GM21390 (cell line): ENCODE measurements around the gene OCIAD2.
"Not testable (repeated sequence)": the region's sequence is repeated elsewhere in the genome, so short reads cannot be mapped to it uniquely, and the experiment has no call there.

Experiments used
- ATAC-seq: cut with Tn5 transposase; IDR thresholded peaks from one replicate; pipeline ENCODE4 v1.9.1; 2021; ENCODE audit not compliant: unreplicated experiment

OCIAD2 gene

DNA sequence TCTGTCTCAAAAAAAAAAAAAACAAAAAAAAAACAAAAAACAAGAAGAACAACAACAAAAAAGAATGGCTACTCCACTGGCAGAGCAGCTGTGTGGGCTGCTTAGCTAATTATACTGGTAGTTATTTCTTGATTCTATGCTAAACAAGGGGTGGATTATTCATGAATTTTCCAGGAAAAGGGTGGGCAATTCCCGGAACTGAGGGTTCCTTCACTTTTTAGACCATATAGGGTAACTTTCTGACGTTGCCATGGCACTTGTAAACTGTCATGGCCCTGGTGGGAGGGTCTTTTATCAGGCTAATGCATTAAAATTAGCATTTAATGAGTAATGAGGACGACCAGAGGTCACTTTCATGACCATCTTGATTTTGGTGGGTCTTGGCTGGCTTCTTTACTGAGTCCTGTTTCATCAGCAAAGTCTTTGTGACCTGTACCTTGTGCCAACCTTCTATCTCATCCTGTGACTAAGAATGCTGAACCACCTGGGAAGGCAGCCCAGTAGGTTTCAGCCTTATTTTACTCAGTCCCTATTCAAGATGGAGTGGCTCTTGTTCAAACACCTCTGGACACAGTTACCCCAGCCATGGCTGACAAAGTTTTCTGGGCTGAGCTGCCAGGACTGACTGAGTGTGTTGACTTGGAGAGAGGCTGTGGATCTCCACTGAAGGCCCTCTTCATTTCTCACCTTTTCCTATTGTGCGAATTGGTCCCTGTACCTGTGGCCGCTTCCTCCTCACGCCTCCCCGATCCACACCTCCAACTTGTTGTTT is 1.3 kb upstream of the OCIAD2 start:
- ATAC-seq: no peak

DNA sequence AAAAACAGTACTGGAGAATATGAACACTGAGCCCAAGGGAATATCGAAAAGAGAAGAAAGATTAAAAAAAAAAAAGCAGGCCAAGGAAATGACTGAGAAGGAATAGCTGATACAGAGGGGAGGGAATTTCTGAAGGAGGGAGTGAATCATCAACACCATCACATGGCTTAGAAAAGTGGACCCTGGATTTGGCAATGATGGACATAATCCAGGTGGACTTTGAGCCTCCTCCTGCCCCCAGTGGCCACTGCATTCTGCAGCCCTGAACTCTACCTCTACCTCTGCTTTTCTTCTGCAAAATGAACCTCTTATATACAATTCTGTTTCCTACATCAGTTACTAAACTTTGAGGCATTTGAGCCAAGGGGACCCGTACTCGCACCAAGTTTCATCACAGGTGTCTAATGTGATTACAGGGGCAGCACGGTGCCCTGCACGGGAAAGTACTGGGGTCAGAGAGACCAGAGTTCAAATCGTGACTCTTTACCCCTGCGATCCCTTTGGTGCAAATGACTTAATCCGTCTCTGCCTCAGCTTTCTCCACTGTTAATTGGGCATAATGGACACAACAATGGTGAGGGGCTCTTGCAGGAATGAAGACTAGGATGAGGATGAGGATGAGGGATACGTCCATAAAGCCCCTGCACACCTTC is 1.1 kb downstream of the OCIAD2 start:
- no peak for ATAC-seq

DNA sequence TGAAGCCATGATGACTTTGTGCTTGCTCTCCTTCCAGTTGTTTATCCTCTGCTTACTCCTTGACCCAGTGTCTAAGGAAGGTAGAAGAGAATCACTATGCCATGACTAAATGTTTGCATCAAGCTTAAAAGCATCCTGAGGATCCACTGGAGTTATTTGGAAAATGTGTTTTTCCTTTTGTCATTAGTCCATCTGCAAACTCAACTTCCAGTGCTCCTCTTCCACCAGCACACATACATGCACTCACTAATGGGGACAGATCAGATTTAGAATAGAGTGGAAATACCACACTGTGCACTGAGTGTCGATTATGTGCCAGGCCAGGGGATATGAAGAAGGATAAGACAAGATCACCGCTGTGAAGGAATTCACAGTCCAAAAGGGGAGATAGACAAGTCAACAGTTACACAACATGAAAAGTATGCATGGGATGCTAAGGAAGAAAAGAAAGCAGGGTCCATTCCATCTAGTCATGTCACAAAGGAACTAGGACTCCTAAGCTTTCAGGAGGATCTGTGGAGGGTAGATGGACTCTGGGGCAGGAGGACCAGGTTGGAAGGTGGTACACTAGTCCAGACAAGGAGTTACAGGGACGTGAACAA is 1.9 kb downstream of the OCIAD2 start:
- ATAC-seq: no peak

DNA sequence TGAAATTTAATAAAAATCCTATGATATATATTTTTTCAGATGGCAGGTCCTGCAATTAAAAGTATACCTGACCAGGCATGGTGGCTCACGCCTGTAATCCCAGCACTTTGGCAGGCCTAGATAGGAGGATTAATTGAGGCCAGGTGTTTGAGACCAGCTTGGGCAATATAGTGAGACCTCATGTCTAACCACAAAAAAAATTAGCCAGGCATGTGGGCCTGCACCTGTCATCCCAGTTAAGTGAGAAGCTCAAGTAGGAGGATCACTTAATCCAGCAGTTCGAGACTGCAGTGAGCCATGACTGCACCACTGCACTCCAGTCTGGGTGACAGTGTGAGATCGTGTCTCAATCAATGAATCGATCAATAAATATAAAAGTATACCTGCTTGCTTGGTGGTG is 2.5 kb downstream of the OCIAD2 start:
- ATAC-seq: no peak

DNA sequence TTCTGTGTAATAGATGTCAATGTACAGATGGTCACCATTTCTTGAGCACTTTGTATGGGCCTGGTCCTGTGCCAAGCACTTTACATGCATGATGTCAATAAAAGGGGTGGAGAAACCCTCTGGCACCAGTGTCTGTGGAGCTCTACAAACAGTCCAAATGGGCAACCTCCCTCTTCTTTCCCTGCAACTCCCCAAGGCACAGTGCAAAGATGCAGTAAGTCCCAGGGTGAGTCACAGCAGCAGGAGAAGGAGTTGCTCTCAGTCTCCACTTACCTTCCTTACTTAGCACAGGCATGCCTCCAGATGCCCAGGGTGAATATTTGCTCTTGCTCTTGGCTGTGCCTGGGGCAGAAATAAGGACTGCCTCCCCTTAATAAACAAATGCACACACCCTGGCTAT is 4.3 kb downstream of the OCIAD2 start:
- ATAC-seq: no peak

DNA sequence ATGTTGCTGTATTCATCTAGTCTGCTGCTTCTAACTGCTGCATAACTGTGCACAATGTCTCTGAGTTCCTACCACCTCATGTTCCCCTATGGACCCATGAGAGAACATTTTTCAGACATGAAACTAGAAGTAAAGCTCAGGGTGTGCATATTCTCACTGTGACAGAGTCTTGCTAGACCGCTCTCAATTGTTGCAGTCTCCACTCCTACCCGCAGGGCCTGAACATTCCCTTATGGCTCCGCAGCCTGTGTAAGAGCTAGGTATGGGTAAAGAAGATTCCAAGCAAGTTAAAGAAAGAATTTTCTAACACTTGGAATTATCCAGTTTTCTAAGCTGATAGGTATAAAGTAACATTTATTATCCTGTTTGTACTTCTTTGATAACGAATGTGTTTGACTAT is 5.4 kb downstream of the OCIAD2 start:
- no peak for ATAC-seq

DNA sequence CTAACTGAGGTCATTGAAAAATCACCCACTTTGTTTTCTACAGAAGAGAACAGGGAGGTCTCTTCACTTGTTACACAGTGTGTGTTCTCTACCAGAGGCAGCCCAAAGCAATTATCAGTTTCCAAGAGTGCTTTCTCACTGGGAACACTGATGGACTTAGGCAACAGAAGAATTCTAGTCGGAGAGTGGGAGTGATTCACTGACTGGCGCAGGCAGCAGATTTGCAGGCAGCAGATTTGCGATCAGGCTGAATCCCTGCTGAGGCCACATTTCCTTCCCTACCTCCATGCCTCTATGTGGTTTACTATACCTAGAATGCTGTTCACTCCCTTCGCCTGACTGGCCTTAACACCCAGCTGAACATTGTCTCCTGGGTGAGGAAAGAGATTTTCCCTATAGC is 6.6 kb downstream of the OCIAD2 start:
- no peak for ATAC-seq

DNA sequence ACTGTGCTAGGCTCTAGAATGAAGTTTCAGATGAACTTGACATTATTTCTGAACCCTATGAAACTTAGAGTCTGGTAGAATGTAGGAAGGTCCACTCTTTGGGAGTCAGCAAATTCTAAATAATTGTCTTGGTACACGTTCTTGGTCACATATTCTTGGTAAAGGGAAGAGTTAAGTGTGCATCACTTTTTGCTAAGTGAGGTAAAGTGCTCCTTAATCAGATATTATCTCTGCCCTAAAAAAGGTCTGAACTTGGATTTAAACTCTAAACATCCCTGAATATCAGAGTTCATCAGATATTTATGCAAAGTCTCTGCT is 7.2 kb downstream of the OCIAD2 start:
- no peak for ATAC-seq

DNA sequence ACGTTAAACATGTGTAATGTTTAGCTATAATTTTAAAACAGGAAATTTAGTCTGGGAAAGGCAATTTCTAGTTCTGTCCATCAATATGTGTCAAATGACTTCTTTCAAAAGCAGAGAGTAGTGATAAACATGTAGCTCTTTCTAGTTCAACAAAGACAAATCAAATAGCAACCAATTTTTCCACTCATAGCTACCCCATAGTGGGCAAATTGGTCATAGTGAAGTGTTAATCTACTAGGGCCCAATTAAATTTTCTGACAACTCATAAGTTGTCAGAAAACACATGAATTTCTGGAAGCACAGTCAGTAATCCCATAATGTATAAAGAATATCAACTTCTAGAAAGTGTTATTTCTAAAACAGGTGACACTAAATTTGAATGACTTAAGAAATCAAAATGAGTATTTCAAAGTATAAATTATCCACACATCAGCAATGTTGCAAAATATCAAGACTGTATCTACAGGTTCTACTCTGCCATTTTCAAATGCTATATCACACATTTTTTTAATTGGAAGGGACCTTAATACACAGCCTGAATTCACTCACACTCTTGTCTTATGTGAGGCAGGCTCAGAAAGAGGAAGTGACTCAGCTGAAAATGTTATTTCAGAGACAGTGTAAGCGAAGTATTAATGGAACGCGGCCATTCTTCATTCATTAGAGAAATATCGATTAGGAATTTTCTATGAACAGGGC is 7.7 kb downstream of the OCIAD2 start:
- ATAC-seq: peak; percentile 79

DNA sequence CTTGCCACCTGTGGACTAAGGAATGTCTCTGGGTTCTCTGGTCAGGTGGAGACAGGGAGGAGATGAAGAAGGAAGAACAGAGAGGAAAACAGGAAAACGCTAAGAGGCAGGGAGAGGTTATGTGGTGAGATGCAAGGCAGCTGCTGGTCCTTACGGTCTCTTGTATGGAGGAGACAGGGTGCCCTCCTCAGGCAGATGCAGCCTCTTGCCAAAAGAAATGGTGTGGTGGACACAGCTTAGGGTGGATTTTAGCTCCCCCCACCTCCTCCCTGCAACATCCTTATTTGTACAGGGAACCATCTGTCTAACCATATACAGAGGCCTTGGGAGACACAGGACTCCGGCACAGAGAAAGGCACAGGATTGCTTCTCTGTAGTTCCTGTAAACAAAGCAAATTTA is 9.7 kb downstream of the OCIAD2 start:
- ATAC-seq: no peak

DNA sequence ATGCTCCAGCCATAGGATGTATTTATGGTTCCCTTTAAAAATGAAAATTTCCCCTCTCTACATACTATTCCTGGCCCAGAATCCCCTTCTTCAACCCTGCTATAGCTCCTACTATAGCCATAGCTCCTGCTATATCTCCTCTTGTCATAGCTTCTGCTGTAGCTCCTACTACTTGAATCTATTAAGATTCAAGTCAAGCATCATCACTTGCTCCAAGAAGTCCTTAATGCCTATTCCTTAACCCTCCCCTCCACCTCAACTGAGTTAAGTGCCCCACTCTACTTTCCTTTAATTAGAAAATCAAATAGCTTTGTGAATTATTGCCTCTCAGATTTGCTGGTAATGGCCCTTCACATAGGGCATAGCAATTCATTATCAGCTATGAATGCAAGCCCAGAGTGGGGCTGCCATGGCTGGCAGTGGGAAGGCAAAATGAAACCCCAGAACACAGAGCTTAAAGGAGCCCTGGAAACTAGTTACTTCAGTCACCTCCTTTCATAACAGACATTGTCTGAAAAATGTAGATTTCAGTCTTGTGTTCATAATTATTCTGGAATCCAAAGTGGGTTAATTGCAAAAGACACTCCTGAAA is 15.4 kb downstream of the OCIAD2 start:
- no peak for ATAC-seq

DNA sequence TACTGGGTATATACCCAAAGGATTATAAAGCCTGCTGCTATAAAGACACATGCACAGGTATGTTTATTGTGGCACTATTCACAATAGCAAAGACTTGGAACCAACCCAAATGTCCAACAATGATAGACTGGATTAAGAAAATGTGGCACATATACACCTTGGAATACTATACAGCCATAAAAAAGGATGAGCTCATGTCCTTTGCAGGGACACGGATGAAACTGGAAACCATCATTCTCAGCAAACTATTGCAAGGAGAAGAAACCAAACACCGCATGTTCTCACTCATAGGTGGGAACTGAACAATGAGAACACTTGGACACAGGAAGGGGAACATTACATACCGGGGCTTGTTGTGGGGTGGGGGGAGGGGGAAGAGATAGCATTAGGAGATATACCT is 16.8 kb downstream of the OCIAD2 start:
- ATAC-seq: not testable (repeated sequence)

DNA sequence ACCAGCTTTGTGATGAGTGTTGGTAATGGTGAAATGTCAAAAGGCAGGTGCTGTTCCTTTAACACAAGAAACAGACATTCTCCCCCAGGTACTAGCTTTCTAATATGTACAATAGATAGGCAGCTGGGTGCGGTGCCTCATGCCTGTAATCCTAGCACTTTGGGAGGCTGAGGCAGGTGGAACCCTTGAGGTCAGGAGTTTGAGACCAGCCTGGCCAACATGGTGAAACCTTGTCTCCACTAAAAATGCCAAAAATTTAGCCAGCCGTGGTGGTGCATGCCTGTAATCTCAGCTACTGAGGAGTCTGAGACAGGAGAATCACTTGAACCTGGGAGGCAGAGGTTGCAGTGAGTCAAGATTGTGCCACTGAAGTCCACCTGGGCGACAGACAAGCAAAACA is 24.9 kb downstream of the OCIAD2 start:
- ATAC-seq: not testable (repeated sequence)

DNA sequence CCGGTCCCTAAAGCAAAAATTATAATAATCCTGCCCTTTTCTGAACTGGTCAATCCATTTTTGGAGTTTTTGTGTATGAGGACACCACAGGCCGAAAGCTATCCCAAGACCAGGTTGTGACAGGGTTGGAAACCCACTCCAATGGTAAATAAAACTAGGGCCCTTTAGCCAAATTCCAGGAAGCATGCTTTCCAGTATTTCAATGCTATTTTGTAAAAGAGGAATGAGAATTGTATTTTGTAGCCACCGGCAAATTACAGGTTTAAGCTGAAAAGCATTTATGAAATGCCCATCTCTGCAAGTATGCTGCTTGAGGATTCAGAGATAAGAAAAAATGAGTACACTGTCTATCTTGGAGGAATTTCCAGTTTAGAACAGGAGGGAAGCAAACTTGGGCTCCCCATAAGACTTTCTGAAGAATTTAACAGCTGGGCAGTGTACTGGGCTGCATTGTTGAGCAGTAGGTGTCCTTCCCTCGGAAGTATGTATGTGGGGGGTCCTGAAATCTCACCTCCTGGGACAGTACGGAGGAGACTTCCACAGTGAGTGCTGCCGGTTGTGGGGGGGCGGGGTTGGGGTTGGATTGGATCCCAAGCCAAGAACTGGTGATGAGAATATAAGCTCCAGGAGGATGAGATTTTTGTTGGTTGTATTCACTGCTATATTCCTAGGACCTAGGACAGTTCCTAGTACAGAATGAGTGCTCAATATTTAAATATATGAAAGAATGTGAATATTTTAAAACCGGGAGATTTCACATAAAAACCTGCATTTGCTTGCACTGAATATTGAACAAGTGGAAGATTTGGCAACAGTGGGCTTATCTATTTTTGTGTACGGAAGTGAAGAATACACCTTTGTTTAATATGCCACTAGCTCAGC is 26.8 kb downstream of the OCIAD2 start:
- ATAC-seq: no peak

DNA sequence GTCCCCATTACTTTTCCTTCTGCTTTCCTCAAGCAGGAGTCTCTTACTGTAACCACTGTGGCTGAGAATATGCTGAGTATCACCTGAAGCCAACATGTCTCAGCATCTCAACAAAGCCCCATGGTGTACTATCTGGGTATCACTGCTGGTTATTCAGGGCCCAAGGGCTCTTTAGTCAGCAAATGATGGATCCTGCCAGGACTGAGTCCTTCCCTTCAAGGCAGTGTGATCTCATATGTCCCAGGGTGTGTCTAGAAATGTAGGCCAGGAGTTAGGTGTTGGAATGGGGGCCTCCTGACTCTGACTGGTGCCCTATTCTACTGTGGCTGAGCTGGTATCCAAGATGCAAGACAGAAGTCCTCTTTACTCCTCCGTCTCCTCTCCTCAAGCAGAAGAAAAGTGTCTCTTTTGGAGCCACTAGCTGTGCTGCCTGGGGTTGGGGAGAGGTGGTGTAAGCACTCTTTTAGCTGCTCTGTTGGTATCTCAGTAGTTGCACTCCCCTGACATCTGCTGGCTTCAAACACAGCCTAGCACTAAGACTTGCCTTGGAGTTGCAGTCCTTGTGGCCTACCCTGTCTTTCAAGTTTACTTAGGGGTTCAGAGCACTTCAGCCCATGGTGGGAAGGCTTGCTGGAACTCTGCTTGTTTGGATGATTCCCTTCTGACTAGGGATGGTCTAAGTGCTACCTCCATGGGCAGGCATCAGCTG is 28.6 kb downstream of the OCIAD2 start:
- no peak for ATAC-seq

DNA sequence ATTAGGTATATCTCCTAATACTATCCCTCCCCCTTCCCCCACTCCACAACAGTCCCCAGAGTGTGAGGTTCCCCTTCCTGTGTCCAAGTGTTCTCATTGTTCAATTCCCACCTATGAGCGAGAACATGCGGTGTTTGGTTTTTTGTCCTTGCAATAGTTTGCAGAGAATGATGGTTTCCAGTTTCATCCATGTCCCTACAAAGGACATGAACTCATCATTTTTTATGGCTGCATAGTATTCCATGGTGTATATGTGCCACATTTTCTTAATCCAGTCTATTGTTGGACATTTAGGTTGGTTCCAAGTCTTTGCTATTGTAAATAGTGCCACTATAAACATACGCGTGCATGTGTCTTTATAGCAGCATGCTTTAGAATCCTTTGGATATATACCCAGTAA is 41.9 kb downstream of the OCIAD2 start:
- ATAC-seq: not testable (repeated sequence)

DNA sequence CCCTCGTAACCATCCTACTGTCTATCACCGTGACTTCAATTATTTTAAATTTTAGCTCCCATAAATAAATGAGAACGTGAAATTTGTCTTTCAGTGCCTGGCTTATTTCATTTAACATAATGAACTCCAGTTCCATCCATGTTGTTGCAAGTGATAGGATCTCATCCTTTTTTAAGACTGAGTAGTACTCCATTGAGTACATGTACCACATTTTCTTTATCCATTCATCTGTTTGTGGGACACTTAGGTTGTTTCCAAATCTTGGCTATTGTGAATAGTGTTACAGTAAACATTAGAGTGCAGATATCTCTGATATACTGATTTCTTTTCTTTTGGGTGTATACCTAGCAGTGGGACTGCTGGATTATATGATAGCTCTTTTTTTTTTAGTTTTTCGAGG is 42.8 kb downstream of the OCIAD2 start:
- ATAC-seq: no peak

DNA sequence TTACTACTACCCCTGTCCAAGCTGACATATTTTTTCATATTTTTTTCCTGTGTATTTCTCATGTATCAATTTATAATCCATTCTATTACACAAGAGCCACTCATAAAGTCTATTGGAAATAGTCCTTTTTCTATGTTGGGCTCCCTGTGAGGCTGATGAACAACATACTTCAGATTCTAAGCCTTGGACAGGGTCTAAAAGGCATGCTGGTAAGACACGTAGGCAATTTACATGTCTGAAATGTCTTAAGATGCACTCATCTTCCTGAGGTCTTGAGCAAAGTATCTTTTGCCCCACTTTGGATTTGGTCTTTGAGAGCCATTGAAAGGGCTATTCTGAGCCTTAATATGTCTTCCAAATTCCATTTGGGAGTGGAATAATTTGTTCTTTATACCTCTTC is 43.9 kb downstream of the OCIAD2 start:
- no peak for ATAC-seq

DNA sequence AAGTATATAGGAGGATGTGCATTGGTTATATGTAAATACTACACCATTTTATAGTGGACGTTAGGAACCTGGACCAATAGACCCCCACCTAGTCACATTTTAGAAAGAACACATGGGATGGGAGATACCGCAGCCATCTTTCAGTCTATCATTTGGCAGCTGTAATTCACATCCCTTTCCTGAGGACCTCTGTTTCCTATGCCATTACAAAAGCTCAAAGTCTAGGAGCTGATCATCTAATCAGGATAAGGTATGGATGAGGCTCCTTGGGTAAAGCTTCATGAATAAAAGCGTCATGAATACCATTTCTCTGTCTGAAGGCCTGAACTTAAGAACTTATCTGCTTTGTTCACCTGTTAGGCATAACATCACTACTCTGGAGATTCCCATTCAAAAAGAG is 44.5 kb downstream of the OCIAD2 start:
- ATAC-seq: no peak

DNA sequence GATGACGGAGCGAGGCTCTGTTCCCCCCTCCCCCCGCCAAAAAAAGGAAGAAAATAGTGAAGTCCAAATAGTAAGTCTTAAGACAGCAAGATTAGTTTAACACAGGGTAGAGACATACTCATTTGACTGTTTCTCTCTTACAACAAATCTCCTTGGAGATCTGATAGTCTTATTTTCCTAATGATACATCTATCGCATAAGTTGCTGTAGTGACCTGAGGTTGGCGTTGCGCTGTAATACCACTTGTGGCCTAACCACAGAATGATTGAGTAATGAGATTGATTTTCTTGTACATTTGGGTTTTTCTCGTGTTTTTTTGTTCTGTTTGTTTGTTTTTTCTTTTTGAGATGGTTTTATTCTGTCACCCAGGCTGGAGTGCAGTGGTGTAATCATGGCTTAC is 48.4 kb downstream of the OCIAD2 start:
- ATAC-seq: no peak
